Superior temporal gyrus (tissue), 1 donor: ENCODE measurements around the gene MATN1.

Experiments used
- DNase-seq: peaks from one replicate; pipeline ENCODE4 v3.0.0-alpha.2; 2016; ENCODE audit errors: extremely low spot score

The MATN1 gene

DNA sequence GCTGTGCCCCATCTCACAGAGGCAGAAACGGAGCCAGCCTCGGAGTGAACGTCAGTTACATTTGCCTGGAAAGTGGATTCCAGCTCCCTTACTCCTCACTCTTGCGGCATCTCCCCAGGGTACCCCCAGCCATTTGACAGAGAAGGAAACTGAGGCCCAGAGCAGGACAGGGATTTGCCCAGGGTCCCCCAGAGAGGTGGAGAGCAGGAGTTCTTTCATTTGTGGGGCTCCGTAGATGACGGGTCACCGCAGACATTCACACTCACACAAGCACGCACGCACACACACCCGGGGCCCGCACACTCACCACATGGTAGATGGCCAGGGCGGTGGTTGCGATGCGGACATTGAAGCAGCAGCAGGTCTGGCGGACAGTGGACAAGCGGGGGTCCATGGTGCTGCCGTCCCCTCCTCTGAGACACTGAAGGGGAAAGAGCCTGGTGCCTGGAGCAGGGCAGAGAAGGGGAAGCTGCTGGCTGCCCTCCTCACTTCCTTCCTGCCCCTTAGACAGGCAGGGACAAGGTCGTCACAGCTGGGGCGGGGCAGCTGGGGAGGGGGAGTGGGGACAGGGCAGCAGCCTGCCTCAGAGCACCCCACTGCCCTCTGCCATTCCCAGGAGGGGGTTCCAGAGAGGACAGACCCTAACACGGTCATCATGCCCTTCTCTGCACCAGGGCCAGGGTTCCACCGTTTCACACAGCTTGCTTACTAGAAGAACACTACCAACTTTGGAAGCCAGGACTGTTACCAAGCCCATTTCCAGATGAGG is 34.2 kb upstream of the MATN1 start, which contains the start of gene LAPTM5:
Gene LAPTM5, minus strand, starts transcription at position 423 of the 769 bp plus-strand sequence. Its CDS starts 29 bp downstream, at position 394.
- DNase-seq, result no peak

DNA sequence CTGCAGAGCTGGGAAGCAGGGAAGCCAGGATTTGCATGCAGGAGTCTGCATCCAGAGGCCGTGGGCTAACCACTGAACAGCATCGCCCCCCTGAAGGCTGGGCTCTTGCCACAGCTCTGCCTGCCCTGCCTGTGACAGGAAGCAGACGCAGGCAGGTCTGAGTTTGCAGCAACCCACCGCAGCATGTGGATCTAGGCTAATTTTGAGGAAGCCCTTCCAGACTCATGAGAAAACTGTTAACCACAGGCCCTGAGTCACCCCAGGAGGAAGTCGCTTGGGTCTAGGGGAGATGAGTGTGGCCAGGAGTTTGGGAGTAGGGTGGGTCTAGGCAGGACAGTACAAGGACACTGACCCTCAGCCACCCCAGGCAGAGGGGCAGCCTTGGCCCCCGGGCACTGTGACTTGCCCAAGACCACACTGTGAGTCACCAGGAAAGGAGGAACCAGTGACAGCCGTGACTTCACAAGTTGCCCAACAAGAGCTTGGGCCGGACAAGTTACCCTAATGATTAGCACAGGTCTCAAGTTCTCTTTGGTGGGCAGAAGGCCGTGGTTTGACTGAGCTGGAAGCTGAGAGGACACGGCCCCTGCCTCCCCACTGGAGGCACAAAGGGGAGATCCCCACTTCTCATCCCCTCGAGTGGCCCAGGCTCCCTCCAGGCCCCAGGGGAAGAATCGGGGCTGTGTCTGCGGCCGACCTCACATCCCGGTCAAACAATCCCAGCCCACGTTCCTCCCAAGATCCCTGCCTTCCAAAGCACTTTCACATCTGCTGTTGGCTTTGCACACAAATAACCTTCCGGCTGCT is 33.4 kb upstream of the MATN1 start:
- DNase-seq, result no peak

- no peak for DNase-seq
Measured at GRCh38 chr1:30756206-30756544, 32.8 kb upstream of the MATN1 start.

- DNase-seq, result no peak
Measured at GRCh38 chr1:30755746-30756145, 32.4 kb upstream of the MATN1 start.

DNA sequence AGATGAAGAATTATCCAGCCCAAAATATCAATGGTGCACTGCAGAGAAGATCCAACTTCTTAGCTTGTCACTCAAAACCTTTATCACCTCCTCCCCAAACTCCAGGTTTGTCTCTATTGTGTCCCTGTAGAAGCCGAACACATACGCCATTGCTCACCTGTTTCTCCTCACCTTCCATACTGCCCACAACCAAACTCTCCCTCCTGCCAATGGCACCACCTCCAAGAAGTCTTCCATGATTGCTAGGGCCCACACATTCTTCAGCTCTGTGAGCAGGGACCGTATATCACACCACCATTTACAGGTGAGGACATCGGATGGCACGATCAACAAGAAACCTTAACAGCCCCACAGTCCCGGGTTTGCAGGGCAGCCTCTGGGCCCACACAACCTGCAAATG is 31.9 kb upstream of the MATN1 start:
- no peak for DNase-seq

GRCh38 chr1:30754684-30755171 is 31.3 kb upstream of the MATN1 start:
- DNase-seq, result no peak

DNA sequence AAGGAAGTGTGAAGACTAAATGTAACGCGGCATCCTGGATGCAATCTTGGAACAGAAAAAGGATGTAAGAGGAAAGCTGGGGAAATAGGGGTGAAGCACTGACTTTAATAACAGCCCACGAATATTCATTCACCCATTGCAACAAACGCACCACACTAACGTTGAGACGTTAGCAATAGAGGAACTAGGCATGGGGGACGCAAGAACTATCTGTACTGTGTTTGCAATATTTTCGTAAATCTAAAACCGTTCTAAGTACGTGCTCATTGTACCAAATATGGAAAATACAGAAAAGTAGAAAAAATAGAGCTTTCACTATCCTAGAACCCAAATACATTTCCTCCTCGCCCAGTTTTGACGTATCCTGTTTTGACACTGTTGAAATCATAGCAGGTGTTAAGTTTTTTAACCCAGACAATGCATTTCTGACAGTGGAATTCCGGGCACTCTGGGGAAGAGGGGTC is 30.3 kb upstream of the MATN1 start:
- DNase-seq, result no peak

- DNase-seq, result no peak
Measured at GRCh38 chr1:30753118-30753517, 29.7 kb upstream of the MATN1 start.

DNA sequence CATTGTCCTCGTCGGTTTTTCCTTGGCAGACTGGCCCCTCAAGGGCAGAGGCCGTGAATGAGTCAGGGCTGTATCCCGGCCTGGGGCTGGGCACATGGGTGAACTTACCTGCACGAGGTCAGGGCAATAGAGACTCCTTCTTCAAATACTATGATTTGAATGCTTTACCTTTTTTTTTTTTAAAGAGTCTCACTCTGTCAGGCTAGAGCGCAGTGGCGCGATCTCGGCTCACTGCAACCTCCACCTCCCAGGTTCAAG is 29.2 kb upstream of the MATN1 start:
- DNase-seq, result no peak

DNA sequence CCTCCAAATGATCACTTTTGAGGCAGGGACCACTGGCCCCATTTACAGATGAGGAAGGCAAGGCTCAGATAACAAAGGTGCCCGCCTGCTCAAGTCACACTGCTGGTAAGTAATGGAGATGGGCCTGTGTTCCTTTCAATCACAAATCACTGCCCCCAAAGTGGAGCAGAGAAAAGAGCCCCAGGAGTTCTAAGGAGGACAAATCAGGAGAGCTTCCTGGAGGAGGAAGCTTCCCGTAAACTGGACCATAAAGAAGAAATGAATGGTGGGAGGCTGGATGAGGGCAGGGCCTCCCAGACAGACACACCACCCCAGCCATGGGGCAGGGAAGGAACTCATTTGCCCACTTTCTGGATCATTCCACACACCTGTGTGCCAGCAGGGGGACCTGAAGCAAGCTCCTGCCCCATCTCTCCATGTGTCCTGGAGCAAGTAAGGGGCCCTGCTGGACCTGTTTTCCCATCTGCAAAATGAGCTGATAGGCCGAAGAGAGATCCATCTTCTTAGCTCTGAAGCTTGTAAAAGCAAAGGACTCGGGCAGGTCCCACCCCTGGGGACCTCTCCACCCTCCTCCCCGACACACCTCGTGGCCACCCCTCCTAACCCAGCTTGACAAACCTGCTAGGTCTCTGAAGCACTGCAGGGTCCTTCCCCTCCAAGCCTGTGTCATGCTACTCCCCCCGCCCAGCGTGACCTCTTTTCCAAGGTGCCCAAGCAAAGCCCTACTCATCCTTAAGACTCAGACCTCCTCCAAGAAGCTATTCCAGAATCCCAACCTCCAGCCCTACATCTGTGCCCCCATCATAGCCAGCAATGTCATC is 28.7 kb upstream of the MATN1 start:
- DNase-seq, result no peak

GRCh38 chr1:30750731-30751291 is 27.4 kb upstream of the MATN1 start:
- no peak for DNase-seq

DNA sequence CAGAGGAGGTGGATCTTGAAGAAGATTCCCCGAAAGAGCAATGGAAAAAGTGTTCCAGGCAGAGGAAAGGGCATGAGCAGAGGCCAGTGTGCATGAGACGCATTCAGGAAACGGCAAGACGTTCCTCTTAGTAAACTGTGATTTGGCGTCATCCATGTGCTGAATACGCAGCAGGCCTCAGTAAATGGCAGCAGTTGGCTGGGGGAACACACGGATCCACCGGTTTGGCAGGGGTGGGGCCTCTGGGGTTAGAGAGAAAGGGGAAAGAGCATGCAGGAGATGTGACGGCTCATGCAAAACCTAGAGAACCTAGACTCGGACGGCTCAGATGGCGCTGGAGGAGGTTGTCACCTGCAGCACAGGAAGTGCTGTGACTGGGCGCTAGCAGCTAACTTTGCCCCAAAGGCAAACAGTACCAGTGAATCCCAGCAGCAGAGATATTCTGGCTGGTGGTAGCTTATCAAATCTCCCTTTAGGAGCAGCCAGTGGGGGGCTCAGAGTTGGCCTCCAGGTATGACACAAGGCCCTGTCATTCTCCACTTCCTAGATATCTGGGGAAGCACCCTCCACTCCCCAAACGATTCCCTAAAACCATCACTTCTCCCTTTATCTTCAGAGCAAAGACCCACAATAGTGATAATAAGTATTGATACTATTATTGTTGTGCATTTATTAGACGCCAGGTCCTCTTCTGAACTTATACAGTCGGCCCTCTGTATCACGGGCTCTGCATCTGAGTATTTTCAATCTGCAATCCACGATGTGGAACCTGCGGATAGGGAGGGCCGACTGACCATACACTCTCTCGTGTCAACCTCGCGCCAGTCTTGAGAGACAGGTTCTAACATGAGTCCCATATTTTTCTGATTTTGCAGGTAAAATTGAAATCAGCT is 26.6 kb upstream of the MATN1 start:
- DNase-seq, result no peak

DNA sequence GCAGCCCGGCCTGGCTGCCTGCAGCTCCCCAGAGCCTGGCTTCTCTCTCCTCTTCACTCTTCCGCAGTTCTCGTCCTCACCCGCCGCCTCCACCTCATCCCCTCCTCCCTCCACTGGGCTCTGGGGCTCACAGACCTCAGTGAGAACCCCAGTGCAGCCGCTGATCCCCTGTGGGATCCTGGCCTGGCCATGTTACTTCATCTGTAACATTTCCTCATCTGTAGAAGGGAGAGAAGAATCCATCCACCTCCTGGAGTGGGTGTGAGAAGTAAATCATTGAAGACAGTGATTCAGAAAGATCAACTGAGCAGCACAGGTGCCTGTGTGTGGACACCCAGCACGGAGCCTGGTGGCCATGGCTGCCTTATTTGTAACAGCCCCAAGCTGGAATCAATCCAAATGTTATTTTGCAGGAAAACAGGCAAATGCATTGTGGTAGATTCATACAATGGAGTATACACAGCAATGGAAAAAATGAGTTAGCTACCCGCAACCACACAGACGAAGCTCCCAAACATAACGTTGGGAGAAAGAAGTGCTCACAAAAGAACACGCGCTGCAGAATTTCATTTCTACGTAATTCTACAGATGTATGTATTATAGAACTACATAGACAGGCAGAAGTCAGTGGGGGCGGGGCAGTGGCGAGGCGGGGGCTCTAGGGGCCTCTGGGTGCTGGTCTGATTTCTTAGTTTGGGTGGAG is 25.5 kb upstream of the MATN1 start:
- peak; percentile 85 for DNase-seq

DNA sequence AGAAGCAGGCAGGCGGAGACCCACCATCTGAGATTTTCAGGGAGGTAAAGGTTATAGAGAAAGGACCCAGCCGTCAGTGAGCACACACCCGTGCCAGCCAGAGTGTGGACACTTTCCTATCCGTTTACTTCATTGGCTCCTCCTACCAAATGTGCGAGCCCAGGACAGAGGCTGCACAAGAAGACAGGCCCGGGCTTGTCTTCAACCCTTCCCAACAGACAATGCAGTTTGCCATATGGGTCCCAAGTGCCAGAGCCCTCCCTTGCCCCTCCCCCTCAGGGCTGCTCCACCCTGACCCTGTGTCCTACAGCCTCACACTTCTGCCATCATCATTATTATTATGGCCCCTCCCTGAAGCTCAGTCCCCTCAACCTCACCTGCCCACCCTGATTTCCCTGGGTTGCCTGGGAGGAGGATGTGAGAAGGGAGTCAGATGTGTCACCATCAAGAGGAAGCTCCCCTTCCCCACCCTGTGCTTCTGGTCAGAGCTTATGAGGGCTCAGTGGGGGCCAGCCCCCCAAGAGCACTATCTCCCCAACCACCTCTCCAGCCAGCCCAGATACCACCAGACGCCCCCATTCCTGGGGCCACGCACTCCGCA is 24.8 kb upstream of the MATN1 start:
- peak; percentile 61 for DNase-seq

GRCh38 chr1:30747033-30748008 is 23.9 kb upstream of the MATN1 start:
- no peak for DNase-seq

DNA sequence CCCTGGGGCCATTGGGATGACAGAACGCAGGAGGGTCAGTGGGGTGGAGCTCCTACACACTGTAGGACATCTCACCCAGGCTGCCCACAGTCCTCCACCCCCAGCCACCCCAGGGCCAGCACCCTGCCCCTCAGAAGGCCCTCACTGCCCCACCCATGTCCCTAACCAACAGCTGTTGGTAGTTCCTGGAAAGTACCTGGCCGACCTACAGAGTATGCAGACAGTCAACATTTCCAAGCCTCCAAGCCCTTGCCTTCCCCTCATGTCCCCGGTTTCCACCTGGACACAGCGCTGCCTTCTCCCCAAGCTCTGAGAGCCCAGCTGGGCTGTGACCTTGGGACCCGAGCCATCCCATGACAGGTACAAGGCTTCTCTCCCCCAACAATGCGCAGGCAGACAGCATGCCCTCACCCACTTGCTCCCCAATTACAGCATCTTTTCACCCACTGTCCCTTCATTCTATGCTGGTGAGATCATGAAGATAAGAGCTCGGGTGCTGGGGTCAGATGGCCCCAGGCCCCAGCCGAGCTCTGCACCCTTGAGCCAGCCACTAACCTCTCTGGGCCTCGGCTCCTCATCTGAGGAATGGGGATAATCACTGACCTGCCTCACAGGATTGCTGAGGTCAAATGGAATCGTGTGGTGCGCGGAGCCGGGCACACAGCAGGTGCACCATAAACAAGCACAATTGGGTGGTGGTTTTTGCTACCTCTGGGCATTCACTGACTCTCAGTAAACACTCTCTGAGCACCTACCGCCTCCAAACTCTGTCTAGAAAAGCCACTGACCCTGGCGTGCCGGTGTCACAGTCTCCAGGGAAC is 23.0 kb upstream of the MATN1 start:
- no peak for DNase-seq

GRCh38 chr1:30745834-30746208 is 22.4 kb upstream of the MATN1 start:
- no peak for DNase-seq
